Heart left ventricle (tissue), 16 donors: Measurements from ENCODE around the gene TMC6. TPM values are rescaled to one million over a fixed set of nuclear protein-coding genes. Genes with fewer than 3 reads are reported as not detected.

ENCODE experiments used
- ATAC-seq, 4 donors: fragments of 200-7000 bp; cut with Tn5 transposase; one replicate each; pipeline ENCODE4 v1.9.1; 2020 to 2022; ENCODE audit warnings: moderate library complexity in 4 of 4, mild to moderate bottlenecking in 3 of 4, moderate number of reproducible peaks in 1 of 4
- DNase-seq, 5 donors: peaks; one replicate each; pipeline ENCODE4 v3.0.0-alpha.2; 2020
- H3K27ac ChIP-seq, 12 donors: fragments of 200-600 bp; sonication (generic) in 4 of 12; one replicate each; pipeline versions ENCODE4 v1.5.0 to v1.8.0; 2016 to 2022; ENCODE audit warnings: mild to moderate bottlenecking in 2 of 12
- H3K27me3 ChIP-seq, 9 donors: fragments of 200-600 bp; sonication (generic) in 2 of 9; one replicate each; pipeline versions ENCODE4 v1.5.1 to v1.8.0; 2016 to 2022; ENCODE audit warnings: mild to moderate bottlenecking in 3 of 9
- H3K36me3 ChIP-seq, 9 donors: fragments of 200-600 bp; sonication (generic) in 2 of 9; one replicate each; pipeline versions ENCODE4 v1.5.0 to v1.8.0; 2018 to 2022; ENCODE audit warnings: mild to moderate bottlenecking in 2 of 9
- H3K4me1 ChIP-seq, 12 donors: fragments of 200-600 bp; sonication (generic) in 4 of 12; one replicate each; pipeline versions ENCODE4 v1.5.0 to v1.8.0; 2016 to 2022; ENCODE audit warnings: mild to moderate bottlenecking in 3 of 12
- H3K4me3 ChIP-seq, 12 donors: fragments of 200-600 bp; sonication (generic) in 4 of 12; one replicate each; pipeline versions ENCODE4 v1.5.0 to v1.8.0; 2017 to 2022; ENCODE audit warnings: mild to moderate bottlenecking in 9 of 12, moderate library complexity in 4 of 12
- H3K9me3 ChIP-seq, 12 donors: fragments of 200-600 bp; sonication (generic) in 4 of 12; one replicate each; pipeline versions ENCODE4 v1.5.0 to v1.8.0; 2016 to 2022; ENCODE audit warnings: mild to moderate bottlenecking in 1 of 12
- POLR2A ChIP-seq, 2 donors: fragments of 450-650 bp; IDR thresholded peaks; one replicate each; pipeline ENCODE4 v1.6.1; 2017; ENCODE audit warnings: antibody characterized with exemption in 2 of 2, mild to moderate bottlenecking in 2 of 2, moderate library complexity in 2 of 2
- WGBS, 4 donors: extraction: QIAGEN DNeasy Blood & Tissue Kit in 2 of 4; methylation state at CpG; one replicate each; pipeline versions ENCODE4 v1.1.5 to v1.1.7; 2013 to 2018; 5-methylcytosine and 5-hydroxymethylcytosine counted together
- intact Hi-C, 10 donors: fragments of 100-400 bp; cut with DNase I; formaldehyde crosslinking; loops; one replicate each; pipeline versions ENCODE4 v1.11.1 to v1.14.2; 2022
- polyA plus RNA-seq, 2 donors: library from polyadenylated mRNA; stranded (reverse); fragments of 200-250 nt; gene quantifications; one replicate each; pipeline ENCODE4 v1.2.3, GENCODE V29; 2013
- total RNA-seq, 9 donors: library from RNA; depleted of rRNA in 2 of 9; stranded (reverse); fragments of >200 nt in 2 of 9; fragmentation: NEBNext Ultra II Directional in 3 of 9; extraction: Animal tissue kit (Norgen Biotek cat#: 25700) in 3 of 9; gene quantifications; one replicate each; pipeline versions ENCODE4 v1.1.0 to v1.2.4, GENCODE V29; 2016 to 2023
- TF ChIP-seq, protein P1 (sequence below), 12 donors: fragments of 200-600 bp; sonication (generic) in 4 of 12; IDR thresholded peaks; one replicate each; pipeline versions ENCODE4 v1.5.0 to v1.8.0; 2018 to 2022; ENCODE audit warnings: antibody characterized with exemption in 12 of 12, mild to moderate bottlenecking in 5 of 12
- donor health status: ischemic (EF 13 %, LVEDD 7.1; RV severe dilation, severe dysfunction).
- donor health status: healthy with polysubstance abuse.
- donor health status: DM: no; HTN: yes; CAD: no.
- donor health status: DM: no; HTN: no; CAD: no.
- donor health status: ischemic (EF 25% LVEDD 6.9; RV normal size, moderate dysfunction).
- donor health status: ischemic (EF 25% LVEDD 5.7; RV mildly dilated, moderate dysfunction).
- donor health status: healthy.
- donor health status: DM: yes; HTN: yes; CAD: no.
- donor health status: ischemic (EF 35%, LVEDD 5.7; RV mildly dilated, moderate dysfunction).
- donor health status: nonischemic (EF 11% LVEDD 7.7; RV severe dilation, severe dysfunction).
- donor health status: DM: yes; HTN: yes; CAD: no.
- donor health status: PGD.
- donor health status: ischemic (EF 29% LVEDD 5.4; RV normal size, mild dysfunction).
- donor health status: nonischemic (EF 23%, LVEDD 6.1; RV moderate dilation, normal function).

The TMC6 gene
- total and polyA plus RNA-seq, 11 donors, result 31.2 to 139 (median 69.9) TPM

DNA sequence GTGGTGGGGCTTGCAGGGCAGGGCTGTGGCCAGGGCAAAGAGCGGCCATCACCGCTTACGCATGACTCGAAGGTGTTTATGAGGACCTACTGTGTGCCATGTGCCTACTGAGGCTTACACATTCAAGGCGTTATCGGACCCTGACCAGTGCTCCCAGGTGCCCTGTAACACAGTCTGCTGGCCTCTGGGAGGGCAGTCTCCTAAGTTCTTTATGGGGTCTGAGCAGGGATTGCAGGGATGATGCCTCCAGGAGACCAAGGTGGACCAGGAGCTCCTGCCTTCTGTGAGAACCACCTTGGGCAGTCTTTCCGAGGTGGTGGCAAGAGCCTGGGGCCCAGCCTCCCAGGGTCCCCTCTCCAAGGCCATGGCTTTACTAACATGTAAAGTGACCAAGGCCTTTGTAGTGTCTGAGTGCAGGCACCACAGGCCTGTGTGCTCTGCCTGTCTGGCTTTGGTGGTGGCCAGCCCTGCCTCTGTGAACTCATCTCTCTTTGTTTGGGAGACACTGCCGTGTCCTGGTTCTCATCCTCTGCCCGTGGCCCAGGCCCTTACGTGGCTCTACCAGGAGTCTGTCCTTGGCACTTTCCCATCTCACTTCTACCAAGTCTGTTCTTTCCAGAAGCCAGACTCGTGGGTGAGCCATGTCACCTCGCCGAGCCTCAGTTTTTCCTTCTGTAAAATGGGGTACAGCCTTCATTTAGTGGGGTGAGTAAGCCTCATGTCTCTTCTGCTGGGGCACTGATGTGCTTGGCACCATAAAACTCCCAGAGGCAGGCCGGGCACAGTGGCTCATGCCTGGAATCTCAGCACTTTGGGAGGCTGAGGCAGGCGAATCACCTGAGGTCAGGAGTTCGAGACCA, 36.4 kb upstream of the TMC6 start:
- 92 to 97% (median 96%) methylated on average over 15 to 16 of the region's 16 CpGs for WGBS, 4 donors
- no peaks in the 10 kb centered on the region for H3K9me3 ChIP-seq
- ATAC-seq, result no peak
- H3K36me3 ChIP-seq, result no peaks in the 10 kb centered on the region
- H3K4me3 ChIP-seq, result no peak overlapping the region
- H3K4me1 ChIP-seq, result peaks cover 0 to 22% (median 12%) of the 10 kb centered on the region in 12 donors
- DNase-seq, result no peak
- H3K27ac ChIP-seq, result no peak overlapping the region
- intact Hi-C loops, result no loop called here
- TF ChIP-seq, protein P1, sequence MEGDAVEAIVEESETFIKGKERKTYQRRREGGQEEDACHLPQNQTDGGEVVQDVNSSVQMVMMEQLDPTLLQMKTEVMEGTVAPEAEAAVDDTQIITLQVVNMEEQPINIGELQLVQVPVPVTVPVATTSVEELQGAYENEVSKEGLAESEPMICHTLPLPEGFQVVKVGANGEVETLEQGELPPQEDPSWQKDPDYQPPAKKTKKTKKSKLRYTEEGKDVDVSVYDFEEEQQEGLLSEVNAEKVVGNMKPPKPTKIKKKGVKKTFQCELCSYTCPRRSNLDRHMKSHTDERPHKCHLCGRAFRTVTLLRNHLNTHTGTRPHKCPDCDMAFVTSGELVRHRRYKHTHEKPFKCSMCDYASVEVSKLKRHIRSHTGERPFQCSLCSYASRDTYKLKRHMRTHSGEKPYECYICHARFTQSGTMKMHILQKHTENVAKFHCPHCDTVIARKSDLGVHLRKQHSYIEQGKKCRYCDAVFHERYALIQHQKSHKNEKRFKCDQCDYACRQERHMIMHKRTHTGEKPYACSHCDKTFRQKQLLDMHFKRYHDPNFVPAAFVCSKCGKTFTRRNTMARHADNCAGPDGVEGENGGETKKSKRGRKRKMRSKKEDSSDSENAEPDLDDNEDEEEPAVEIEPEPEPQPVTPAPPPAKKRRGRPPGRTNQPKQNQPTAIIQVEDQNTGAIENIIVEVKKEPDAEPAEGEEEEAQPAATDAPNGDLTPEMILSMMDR (IDR thresholded peaks at IDR 0.05), result no peak
- no peak for TF ChIP-seq POLR2A (IDR thresholded peaks at IDR 0.05)
- H3K27me3 ChIP-seq, result no peaks in the 10 kb centered on the region

DNA sequence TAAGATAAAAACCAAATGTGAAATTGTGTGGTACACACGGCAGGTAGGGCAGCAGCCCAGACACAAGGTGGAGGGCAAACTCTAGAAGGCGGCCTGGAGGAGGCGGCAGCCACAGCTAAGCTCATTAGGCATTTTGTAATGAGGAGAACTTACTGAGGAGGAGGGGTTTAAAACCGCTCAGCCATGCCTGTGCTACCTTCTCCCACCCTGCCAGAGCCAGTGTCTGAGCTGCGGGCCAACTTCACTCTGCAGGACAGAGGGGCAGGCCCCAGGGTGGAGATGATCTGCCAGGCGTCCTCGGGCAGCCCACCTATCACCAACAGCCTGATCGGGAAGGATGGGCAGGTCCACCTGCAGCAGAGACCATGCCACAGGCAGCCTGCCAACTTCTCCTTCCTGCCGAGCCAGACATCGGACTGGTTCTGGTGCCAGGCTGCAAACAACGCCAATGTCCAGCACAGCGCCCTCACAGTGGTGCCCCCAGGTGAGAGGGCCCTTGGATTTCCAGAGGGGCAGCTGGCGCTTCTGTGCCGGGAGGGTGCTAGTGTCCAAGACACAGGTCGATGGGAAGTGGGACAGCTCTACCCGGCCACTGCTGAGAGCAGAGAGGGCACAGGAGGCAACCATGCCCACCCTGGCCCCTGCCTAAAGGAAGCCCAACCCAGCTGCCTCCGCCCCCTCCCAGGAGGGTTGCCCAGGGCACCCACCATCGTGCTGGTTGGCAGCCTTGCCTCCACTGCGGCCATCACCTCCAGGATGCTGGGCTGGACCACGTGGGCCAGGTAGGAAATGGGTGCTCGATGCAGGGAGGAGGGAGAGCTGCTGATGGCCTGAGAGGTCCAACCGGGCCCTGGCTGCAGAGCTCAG, 35.6 kb upstream of the TMC6 start:
- H3K4me1 ChIP-seq, result peaks cover 0 to 13% (median 4%) of the 10 kb centered on the region in 12 donors
- no peak for TF ChIP-seq POLR2A (IDR thresholded peaks at IDR 0.05)
- TF ChIP-seq, protein P1 (IDR thresholded peaks at IDR 0.05), result no peak
- intact Hi-C loops, result no loop called here
- H3K4me3 ChIP-seq, result no peak overlapping the region
- DNase-seq (no peak), ATAC-seq (no peak)
- 65 to 76% (median 70%) methylated on average over 18 to 22 of the region's 22 CpGs for WGBS, 4 donors
- H3K9me3 ChIP-seq, result no peaks in the 10 kb centered on the region
- no peaks in the 10 kb centered on the region for H3K27me3 ChIP-seq
- H3K27ac ChIP-seq, result no peak overlapping the region
- H3K36me3 ChIP-seq, result no peaks in the 10 kb centered on the region

DNA sequence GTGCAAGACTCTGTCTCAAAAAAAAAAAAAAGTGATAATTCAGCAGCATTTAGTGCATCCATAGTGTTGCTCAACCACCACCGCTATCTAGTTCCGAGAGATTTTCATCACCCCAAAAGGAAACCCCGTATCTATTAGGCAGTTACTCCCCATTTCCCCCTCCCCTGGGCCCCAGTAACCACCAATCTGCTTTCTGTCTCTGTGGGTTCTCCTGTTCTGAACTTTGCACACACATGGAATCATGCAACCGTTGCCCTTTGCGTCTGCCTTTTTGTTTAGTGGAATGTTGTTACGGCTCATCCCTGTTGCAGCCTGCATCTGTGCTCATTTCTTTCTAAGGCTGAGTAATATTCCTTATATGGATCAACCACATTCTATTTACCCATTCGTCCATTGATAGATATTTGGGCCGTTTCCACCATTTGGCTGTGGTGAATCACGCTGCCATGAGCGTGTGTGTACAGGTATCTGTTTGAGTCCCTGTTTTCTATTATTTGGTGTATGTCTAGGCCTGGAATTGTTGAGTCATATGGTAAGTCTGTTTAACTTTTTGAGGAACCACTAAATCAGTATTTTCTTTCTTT, 31.1 kb upstream of the TMC6 start:
- 84 to 88% (median 85%) methylated on average over 10 of the region's 10 CpGs for WGBS, 4 donors

More for the DNA sequence above, 31.1 kb upstream of the TMC6 start:
- no peaks in the 10 kb centered on the region for H3K9me3 ChIP-seq
- DNase-seq, result no peak
- intact Hi-C loops, result loop anchor here in 1 of 10 donors (10.0 kb wide), 1 partner anchor 55 kb away; the partner anchor contains the start of gene BIRC5
- ATAC-seq, result no peak
- H3K4me1 ChIP-seq, result peaks cover 0 to 5% (median 0%) of the 10 kb centered on the region in 12 donors
- no peaks in the 10 kb centered on the region for H3K27me3 ChIP-seq
- no peaks in the 10 kb centered on the region for H3K36me3 ChIP-seq
- TF ChIP-seq, protein P1 (IDR thresholded peaks at IDR 0.05), result no peak
- TF ChIP-seq POLR2A (IDR thresholded peaks at IDR 0.05), result no peak
- H3K27ac ChIP-seq, result no peak overlapping the region
- H3K4me3 ChIP-seq, result no peak overlapping the region
